ENCODE measurements around the gene KCNJ16.

DNA sequence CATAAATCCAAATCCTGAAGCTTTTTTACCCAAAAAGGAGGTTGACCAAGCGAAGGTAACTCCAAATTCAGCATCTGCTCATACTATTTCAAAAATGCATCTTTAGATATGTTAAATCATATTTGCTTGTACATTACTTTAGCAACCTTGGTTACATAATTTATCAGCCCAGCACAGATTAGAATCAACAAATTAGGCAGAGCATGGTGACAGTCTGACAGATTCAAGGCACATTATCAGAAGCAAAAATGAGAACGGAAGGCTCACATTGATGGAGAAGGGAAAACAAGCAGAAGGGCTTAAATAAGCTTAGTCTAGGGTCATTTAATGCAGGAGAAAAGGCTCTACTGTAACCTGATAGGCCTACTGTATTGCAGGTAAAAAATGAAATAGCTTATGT is 90.4 kb downstream of the KCNJ16 start:
- no peak for TF ChIP-seq POLR2A (IDR thresholded peaks at IDR 0.05)
- TF ChIP-seq, protein P1, sequence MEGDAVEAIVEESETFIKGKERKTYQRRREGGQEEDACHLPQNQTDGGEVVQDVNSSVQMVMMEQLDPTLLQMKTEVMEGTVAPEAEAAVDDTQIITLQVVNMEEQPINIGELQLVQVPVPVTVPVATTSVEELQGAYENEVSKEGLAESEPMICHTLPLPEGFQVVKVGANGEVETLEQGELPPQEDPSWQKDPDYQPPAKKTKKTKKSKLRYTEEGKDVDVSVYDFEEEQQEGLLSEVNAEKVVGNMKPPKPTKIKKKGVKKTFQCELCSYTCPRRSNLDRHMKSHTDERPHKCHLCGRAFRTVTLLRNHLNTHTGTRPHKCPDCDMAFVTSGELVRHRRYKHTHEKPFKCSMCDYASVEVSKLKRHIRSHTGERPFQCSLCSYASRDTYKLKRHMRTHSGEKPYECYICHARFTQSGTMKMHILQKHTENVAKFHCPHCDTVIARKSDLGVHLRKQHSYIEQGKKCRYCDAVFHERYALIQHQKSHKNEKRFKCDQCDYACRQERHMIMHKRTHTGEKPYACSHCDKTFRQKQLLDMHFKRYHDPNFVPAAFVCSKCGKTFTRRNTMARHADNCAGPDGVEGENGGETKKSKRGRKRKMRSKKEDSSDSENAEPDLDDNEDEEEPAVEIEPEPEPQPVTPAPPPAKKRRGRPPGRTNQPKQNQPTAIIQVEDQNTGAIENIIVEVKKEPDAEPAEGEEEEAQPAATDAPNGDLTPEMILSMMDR (IDR thresholded peaks at IDR 0.05) = no peak

Data from body of pancreas (tissue), 4 donors.